Hepatic stellate cell (primary cell): ENCODE results near the gene HLA-G.
A peak's percentile ranks its signal among the peaks of the same experiment; 100 is the strongest.
"Not testable (repeated sequence)": the region's sequence is repeated elsewhere in the genome, so short reads cannot be mapped to it uniquely, and the experiment has no call there.

Experiments used
- DNase-seq: peaks from one replicate; pipeline ENCODE4 v3.0.0; 2011; ENCODE audit warnings: low spot score

HLA-G gene

DNA sequence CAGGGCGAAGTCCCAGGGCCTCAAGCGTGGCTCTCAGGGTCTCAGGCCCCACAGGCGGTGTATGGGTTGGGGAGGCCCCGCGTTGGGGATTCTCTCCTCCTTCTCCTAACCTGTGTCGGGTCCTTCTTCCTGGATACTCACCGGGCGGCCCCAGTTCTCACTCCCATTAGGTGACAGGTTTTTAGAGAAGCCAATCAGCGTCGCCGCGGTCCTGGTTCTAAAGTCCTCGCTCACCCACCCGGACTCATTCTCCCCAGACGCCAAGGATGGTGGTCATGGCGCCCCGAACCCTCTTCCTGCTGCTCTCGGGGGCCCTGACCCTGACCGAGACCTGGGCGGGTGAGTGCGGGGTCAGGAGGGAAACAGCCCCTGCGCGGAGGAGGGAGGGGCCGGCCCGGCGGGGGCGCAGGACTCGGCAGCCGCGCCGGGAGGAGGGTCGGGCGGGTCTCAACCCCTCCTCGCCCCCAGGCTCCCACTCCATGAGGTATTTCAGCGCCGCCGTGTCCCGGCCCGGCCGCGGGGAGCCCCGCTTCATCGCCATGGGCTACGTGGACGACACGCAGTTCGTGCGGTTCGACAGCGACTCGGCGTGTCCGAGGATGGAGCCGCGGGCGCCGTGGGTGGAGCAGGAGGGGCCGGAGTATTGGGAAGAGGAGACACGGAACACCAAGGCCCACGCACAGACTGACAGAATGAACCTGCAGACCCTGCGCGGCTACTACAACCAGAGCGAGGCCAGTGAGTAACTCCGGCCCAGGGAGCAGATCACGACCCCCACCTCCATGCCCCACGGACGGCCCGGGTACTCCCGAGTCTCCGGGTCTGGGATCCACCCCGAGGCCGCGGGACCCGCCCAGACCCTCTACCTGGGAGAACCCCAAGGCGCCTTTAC lies at the start of gene HLA-G:
Gene HLA-G, plus strand, starts transcription at position 247 of the 892 bp plus-strand sequence. Its CDS starts 20 bp downstream, at position 267.
- no peak for DNase-seq

DNA sequence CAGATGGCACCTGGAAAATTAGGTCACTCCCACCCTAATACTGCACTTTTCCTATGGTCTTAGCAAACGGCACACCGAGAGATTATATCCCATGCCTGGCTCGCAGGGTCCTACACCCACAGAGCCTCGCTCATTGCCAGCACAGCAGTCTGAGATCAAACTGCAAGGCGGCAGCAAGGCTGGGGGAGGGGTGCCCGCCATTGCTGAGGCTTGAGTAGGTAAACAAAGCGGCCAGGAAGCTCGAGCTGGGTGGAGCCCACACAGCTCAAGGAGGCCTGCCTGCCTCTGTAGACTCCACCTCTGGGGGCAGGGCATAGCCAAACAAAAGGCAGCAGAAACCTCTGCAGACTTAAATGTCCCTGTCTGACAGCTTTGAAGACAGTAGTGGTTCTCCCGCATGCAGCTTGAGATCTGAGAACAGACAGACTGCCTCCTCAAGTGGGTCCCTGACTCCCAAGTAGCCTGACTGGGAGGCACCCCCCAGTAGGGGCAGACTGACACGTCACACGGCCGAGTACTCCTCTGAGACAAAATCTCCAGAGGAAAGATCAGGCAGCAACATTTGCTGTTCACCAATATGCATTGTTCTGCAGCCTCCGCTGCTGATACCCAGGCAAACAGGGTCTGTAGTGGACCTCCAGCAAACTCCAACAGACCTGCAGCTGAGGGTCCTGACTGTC lies 47.5 kb upstream of the HLA-G start:
- not testable (repeated sequence) for DNase-seq

DNA sequence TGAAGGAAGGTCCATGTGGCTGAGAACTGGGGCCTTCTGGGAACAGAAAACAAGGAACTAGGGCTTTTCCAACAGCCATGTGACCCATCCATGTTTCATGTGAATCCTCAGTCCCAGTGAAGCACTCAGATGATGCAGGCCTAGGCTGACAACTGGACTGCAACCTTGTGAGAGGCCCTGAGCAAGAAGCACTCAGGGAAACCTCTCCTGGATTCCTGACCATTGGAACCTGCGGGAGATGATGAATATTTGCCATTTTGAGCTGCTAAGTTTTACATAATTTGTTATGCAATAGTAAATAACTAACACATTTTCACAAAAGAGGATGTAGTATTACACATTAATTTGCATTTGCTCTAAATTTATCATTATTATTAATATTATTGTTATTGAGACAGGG lies 38.4 kb upstream of the HLA-G start:
- DNase-seq = no peak

DNA sequence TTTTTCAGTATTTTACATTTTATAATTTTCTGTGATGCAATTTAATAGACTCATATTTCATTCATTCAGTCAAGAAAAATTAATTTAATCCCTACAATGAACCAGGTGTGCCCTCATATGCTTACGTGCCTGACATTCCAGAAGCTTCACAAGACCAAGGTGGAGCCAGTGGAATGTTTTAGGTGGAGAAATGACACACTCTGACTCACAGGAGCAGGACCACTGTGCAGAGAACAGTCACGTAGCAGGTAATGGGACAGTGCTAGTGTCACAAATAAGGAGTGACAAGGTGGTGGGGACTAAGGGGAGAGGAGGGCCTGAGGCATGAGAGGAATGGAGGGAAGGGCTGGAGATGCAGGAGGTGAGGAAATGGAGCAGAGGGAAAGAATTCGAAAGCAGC lies 37.0 kb upstream of the HLA-G start:
- DNase-seq = no peak

DNA sequence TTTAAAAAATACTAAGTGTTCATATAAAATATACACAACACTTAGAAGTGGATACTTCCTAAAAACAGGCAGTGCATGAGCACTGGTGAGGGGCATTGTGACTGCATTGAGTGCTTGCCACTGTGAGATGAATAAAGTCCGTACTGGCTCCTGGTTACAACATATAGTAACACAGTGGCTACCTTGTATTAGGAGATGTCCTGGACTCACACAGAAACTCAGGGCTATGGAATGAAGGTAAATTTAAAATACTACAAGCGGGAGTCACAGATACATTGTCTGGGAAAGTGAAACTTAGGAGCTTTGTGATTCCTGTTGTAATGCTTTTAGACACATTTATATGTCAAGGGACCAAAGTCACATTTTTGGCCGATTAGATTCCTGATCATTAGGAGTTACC lies 36.5 kb upstream of the HLA-G start:
- no peak for DNase-seq

DNA sequence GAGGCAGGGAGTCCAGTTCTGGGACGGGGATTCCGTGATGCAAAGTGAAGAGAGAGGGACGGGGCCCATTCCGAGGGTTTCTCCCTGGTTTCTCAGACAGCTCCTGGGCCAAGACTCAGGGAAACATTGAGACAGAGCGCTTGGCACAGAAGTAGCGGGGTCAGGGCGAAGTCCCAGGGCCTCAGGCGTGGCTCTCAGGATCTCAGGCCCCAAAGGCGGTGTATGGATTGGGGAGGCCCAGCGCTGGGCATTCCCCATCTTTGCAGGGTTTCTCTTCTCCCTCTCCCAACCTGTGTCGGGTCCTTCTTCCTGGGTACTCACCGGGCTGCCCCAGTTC lies 35.9 kb upstream of the HLA-G start:
- peak; percentile 10 for DNase-seq

DNA sequence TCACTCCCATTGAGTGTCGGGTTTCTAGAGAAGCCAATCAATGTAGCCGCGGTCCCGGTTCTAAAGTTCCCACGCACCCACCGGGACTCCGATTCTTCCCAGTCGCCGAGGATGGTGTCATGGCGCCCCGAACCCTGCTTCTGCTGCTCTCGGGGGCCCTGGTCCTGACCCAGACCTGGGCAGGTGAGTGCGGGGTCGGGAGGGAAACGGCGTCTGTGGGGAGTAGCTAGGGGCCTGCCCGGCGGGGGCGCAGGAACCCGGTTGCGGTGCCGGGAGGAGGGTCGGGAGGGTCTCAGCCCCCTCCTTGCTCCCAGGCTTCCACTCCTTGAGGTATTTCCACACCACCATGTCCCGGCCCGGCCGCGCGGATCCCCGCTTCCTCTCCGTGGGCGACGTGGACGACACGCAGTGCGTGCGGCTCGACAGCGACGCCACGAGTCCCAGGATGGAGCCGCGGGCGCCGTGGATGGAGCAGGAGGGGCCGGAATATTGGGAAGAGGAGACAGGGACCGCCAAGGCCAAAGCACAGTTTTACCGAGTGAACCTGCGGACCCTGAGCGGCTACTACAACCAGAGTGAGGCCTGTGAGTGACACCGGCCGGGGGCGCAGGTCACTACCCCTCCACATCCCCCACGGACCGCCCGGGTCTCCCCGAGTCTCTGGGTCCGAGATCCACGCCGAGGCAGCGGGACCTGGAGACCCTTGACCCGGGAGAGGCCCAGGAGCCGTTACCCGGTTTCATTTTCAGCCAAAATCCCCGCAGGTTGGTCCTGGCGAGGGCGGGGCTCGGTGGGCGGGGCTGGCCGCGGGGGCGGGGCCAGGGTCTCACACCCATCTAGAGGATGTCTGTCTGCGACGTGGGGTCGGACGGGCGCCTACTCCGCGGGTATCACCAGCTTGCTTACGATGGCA lies 35.2 kb upstream of the HLA-G start:
- peak; percentile 36 for DNase-seq

DNA sequence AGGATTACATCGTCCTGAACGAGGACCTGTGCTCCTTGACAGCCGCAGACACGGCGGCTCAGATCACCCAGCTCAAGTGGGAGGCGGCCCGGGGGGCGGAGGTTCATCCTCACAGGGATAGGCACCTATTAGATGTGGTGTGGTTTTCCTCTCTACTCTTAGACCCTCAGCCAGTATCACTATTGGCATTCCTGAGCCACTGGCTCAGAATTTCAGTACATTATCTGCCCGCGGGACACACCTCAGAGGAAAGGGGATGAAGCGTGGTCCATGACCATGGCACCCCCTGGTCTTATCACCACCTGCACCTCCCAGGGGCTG lies 34.6 kb upstream of the HLA-G start:
- peak; percentile 14 for DNase-seq

DNA sequence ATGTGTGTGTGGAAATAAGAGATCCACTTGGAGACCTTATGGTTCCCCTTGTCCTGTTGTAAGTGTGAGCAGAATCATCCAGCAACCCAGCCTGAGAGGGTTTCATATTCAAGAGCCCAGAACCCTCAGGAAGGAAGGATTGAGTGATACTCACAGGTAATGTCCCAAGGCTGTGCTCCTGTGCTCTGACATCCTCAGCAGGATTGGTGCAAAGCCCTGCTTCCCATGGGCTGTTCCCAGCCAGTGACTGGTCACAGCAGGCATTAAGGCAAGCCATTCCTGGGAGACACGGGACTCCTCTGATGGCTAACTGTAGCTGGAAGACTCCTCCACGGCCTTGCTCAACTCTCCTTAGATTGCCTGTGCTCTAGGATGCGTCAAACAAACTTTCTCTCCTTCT lies 33.8 kb upstream of the HLA-G start:
- DNase-seq = no peak

DNA sequence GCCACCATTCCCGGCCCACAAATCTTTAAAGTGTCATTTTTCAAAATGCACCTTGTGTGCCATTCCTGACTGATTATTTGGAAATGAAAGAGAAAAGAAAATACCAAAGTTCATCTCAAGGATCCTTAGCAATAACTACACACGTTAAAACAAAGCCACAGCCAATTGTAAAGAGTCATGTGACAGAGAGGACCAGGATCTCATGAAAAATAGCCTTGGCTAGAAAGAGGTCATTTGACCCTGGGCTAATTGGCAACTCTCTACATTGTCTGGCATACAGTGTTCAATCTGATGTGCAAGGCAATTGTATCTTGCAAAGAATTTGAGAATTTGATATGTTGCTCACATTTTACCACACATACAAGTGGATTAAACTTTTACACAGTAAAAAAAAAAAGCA lies 31.6 kb upstream of the HLA-G start:
- DNase-seq = no peak

DNA sequence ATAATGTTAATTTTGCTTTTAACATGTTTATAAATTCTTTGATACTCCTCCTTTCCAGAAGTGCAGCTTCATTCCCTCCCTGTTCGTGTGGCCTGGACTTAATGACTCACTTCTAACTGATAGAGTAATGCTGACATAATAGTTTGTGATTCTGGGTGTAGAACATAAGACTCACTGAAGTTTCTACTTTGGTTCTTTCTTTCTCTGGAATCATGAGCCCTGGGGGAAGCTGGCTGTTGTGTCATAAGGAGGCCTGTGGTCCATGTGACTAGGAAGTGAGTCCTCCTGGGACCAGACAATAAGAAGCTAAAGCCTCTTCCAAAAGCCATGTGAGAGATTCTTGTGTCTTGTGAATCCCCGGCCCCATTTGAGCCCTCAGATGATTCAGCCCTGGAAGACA lies 30.5 kb upstream of the HLA-G start:
- peak; percentile 29 for DNase-seq

DNA sequence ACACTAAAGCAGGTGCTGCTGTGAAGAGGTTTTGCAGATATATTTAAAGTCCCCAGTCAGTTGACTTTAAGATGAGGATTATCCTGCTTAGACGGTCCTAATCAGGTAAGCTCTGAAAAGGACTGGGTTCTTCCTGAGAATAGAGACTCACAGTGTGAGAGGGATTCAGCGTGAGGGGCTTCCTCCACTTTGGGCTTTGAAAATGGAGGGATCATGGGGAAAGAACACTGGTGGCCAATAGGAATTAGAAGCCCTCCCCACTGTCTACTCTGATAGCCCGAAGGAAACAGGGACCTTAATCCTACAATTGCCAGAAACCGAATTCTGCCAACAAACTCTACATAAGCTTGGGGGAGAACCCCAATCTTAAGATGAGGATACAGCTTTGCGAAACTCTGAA lies 29.7 kb upstream of the HLA-G start:
- DNase-seq = no peak

DNA sequence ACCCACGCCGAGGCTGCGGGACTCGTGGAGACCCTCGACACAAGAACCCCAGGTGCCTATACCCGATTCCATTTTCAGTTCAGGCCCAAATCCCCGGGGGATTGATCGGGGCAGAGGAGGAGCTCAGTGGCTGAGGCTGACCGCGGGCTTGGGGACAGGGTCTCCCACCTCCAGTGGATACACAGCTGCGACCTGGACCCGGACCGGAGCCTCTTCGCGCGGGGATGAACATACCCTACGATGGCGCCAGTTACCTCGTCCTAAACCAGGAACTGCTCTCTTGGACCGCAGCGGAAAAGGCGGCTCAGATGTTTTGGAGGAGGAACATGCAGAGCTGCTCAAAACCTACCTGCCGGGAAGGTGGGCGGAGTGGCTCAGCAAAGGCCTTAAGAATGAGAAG lies 27.4 kb upstream of the HLA-G start:
- DNase-seq = no peak

DNA sequence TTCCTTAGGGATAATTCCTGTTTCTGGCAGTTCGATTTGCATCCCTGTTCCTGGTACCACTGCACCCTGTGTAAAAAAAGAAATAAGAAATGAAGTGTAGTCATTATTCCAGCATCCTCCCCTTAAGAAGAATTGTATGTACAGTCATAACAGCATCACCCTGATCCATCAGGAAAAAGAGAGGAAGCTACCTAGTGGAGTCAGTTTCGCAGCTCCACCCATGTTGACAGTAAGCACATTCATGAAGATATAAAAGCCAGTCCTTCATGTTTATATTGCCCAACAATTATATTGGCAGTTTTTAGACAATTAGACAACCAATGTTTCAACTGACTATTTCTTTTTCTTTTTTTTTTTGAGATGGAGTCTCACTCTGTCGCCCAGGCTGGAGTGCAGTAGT lies 21.2 kb upstream of the HLA-G start:
- no peak for DNase-seq

DNA sequence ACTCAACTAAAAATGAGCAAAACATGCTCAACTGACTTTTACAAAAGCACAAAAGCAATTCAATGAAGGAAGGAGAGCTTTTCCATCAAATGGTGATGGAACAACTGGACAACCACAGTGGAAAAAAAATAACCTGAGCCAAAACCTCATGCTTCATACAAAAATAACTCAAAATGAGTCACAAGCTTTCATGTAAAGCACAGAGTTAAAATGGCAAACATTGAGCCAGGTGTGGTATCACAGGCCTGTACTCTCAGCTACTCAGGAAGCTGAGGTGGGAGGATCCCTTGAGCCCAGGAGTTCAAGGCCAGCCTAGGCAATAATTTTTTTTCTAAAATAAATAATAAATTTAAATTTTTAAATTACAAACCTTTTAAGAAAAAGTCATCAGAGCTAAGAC lies 18.4 kb upstream of the HLA-G start:
- DNase-seq = no peak

DNA sequence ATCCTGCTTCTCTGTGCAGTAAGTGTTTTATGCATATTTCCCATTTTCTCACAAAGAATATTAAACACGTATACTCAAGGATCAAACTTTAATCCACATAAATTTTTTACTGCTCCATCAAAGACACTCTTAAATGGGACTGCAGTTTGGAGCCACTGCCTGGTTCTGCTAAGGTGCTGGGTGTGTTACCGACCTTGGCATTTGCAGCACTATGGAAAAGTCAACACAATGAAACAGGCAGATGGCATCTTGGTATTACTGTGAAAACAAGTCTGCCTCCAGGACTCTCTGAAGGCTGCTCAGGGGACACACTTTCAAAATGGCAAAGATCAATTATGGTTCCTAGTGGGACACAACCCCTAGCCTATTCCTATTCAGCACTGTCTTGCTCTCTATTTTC lies 17.3 kb upstream of the HLA-G start:
- no peak for DNase-seq

DNA sequence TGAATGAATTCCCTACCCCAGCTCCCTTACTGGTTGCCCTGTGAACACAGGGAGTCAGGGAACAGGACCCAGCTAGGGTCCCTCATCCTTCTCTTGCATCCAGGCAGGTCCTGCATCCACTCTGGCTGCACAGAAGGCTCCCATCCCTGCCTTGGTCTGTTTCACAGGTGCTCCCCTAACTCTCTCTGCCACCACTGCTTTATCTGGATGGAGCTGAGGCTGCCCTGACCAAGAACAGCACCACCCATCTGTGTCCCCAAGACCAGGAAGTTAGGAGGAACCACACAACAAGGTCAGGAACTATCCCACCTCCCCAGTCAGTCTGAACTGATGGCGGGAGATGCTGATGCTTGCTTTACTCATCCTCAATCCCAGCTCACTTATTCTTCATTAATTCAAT lies 16.2 kb upstream of the HLA-G start:
- no peak for DNase-seq

DNA sequence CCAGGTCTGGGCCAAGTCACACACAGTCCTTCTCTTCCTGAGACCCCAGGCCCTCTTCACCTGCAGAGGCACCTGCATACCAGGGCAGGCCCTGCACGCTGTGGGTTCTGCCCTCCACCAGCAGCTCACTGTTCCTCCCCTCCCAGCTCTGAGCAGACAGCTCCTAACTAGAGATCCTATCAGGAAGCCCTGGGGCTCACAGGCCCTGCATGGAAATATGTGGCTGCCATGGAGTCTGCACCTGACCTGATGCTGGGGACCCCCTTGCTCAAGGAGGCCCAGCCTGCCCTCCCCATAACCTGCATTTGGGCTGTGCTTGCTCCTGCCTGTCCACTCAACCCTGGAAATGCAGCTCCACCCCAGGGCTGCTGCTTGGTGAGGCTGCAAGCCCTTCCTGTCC lies 14.6 kb upstream of the HLA-G start:
- DNase-seq = no peak

DNA sequence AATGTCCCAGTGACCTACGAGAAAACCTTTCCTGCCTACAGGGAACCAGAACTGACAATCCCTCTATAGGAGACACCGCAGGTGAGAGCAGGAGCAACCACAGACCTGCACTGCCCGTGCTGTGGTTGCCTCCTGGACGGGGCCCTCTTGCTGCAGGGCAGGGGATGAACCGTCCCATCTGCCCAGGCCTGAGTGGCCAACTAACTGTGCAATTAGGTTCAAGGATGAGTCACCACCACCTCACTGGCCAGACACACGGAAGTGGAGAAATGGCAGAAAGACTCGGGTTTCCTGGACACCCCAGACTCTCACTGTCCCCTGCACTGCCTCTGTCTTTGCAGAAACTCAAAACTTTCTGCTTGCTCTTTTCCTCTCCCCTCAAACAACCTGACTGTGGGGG lies 13.8 kb upstream of the HLA-G start:
- no peak for DNase-seq

DNA sequence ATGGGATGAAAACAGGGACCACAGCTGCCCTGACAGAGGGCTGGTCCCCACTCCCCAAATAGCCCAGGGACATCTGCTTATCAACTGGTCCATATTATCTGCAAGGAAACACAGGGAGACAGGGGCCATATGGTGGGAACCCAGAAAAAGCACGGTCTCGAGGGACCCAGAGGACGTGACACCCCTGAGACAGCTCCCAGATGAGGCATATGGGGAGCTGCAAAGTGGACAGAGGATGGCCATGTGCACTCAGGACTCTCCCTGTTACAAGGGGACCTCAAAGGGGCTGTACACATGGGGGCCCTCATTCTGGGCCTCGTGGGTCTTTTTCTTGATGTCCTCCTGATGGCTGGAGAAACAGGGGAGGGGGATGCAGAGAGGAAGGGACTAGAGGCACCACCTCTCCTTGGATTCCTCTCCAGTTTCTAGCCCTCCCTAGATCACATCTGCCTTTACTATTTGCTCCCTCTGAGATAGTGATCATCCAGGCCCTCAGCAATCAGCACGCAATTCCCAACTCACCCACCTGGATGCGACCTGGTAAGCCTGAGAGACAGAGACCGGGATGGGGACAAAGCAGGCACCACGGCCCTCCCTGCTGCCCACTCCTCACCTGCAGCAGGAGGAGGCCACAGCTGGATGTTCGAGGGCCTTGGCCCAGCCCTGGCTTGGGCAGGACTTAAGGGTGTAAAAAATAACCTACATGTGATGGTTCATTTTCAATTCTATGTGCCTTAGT lies 13.1 kb upstream of the HLA-G start:
- no peak for DNase-seq

DNA sequence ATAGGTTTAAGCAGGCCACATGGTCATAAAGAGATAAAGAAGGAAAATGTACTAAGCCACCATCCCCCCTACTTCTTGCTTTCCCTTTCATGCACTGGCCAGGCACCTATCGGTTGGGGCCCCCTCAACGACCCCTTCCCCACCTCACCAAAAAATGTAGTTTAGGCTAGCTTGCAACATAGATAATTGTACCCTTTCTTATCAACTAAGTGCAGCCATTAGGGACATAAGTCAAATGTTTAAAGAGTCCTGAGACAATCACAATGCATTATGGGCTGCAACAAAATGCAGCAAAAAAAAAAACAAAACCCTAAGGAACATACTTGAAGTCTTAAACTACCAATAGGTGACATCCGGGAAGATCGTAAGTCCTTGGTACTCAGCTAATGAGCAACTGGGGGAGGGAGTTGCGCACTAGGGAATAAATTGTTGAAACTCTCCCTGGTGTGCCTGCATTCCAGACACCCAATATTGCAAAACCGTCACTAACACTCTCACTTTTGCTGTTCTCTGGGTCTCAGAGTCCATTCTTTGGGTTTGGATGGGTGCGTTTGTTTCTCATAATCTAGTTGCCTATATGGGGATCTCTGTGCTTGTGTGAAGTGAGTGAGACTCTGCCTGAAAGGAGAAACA lies 12.4 kb upstream of the HLA-G start:
- no peak for DNase-seq

DNA sequence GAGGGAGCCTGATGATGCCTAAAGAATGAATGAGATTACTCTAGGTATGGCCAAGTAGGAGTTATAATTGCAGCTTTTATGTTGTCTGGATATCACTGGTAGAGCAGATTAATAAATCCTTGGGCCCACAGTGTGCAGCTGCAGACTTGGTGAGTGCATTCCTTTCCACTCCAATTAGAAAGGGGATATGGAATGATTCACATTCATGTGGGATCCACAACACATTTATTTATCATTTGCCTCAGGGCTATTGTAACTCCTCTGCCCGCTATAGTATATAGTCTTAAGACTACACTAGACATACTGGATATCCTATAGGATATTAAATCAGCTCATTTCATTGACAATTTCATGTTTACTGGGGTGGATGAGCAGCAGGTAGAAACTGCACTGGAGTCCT lies 11.6 kb upstream of the HLA-G start:
- no peak for DNase-seq
